ENCODE data around the gene BTD. TPM values are rescaled to one million over a fixed set of nuclear protein-coding genes. Genes with fewer than 3 reads are reported as not detected.

The BTD gene
- total and polyA plus RNA-seq, 8 donors: 13.5 to 21.2 (median 17.0) TPM

GRCh38 chr3:15572138-15572537 lies 29.4 kb upstream of the BTD start:
- Histone ChIP-seq H3K9me3 (no peaks in the 10 kb centered on the region), H3K4me1 (no peaks in the 10 kb centered on the region), H3K4me3 (no peak overlapping the region), H3K27ac (no peak overlapping the region), H3K27me3 (no peaks in the 10 kb centered on the region), H3K36me3 (peaks cover 0 to 44% of the 10 kb centered on the region in 2 donors)
- no peak for ATAC-seq
- DNase-seq: no peak
- no peak for TF ChIP-seq CTCF (IDR thresholded peaks at IDR 0.05)
- intact Hi-C loops (cut with DNase I): no loop called here

GRCh38 chr3:15575446-15575845 lies 26.1 kb upstream of the BTD start:
- intact Hi-C loops (cut with DNase I): no loop called here
- no peaks in the 10 kb centered on the region for H3K9me3 ChIP-seq
- H3K27ac ChIP-seq: no peak overlapping the region
- no peak overlapping the region for H3K4me3 ChIP-seq
- H3K4me1 ChIP-seq: peaks cover 0 to 13% of the 10 kb centered on the region in 2 donors
- no peak for TF ChIP-seq CTCF (IDR thresholded peaks at IDR 0.05)
- H3K27me3 ChIP-seq: no peaks in the 10 kb centered on the region
- no peak for ATAC-seq
- no peak for DNase-seq
- peaks cover 0 to 51% of the 10 kb centered on the region in 2 donors for H3K36me3 ChIP-seq

- Histone ChIP-seq H3K27me3 (no peaks in the 10 kb centered on the region), H3K4me3 (no peak overlapping the region), H3K9me3 (no peaks in the 10 kb centered on the region), H3K4me1 (peaks cover 0 to 13% of the 10 kb centered on the region in 2 donors), H3K27ac (no peak overlapping the region), H3K36me3 (peaks cover 0 to 53% of the 10 kb centered on the region in 2 donors)
- DNase-seq (no peak), ATAC-seq (no peak)
- TF ChIP-seq CTCF (IDR thresholded peaks at IDR 0.05): no peak
- intact Hi-C loops (cut with DNase I): no loop called here
Measured at GRCh38 chr3:15576475-15576874, 25.1 kb upstream of the BTD start.

- TF ChIP-seq CTCF (IDR thresholded peaks at IDR 0.05): no peak
- H3K27me3 ChIP-seq: no peaks in the 10 kb centered on the region
- H3K27ac ChIP-seq: peak overlapping the region; percentile 5 to 30
- H3K4me1 ChIP-seq: peaks cover 0 to 13% of the 10 kb centered on the region in 2 donors
- peaks cover 0 to 54% of the 10 kb centered on the region in 2 donors for H3K36me3 ChIP-seq
- DNase-seq (no peak), ATAC-seq (no peak)
- intact Hi-C loops (cut with DNase I): no loop called here
- no peak overlapping the region for H3K4me3 ChIP-seq
- no peaks in the 10 kb centered on the region for H3K9me3 ChIP-seq
Measured at GRCh38 chr3:15578289-15578867, 23.2 kb upstream of the BTD start.

- no peak for ATAC-seq
- no peak overlapping the region for H3K4me3 ChIP-seq
- H3K36me3 ChIP-seq: peaks cover 0 to 51% of the 10 kb centered on the region in 2 donors
- H3K4me1 ChIP-seq: peaks cover 0 to 13% of the 10 kb centered on the region in 2 donors
- DNase-seq: no peak
- no peak for TF ChIP-seq CTCF (IDR thresholded peaks at IDR 0.05)
- H3K9me3 ChIP-seq: no peaks in the 10 kb centered on the region
- no peaks in the 10 kb centered on the region for H3K27me3 ChIP-seq
- peak overlapping the region in 1 of 2 donors; percentile 5 for H3K27ac ChIP-seq
- intact Hi-C loops (cut with DNase I): no loop called here
Measured at GRCh38 chr3:15579051-15579450, 22.5 kb upstream of the BTD start.

Measured in left lung (tissue), 10 donors.